ENCODE measurements around the gene CUL3.
A peak's percentile ranks its signal among the peaks of the same experiment; 100 is the strongest.
"Not testable (repeated sequence)": the region's sequence is repeated elsewhere in the genome, so short reads cannot be mapped to it uniquely, and the experiment has no call there.

Gene CUL3

DNA sequence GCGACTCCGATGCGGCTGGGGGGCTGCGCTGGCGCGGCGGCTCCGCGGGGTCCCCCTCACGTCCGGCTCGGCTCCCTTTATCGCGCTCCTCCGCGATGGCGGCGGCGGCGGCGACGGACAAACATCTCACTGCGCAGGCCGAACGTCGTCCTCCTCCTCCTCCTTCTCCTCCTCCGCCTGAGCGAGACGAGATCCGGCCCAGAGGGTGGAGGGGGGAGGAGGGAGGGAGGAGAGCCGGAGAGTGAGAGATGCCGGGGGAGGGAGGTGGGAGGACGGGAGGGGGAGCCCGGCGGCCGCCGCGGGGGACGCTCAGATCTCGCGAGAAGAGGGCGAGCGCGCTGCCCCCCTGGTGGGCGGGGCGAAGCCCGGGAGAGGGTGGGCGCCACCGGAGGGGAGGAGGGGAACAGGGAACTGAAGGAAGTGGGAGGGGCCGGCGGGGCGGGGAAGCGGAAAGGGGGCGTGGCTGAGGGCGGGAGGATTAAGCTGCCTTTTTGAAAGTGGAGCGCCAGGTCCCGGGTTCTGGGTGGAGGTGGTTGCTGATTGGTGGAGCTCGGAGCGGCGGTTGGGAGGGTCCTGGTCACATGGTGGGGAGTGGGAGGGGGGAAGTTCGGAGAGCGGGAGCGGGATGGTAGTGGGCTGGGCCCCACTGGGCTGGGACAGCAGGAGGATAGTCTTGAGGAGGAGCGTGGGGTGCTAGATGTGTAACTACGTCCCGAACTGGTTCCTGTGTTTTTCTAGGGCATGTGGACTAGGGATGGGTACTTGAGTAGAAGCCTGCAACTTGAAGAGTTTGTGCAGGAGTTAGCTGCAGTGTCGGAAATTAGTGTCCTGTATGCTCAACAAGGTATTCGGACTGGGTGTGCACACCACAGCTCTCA is at the start of gene CUL3:
Gene CUL3 (minus strand): TSS at position 153 of the 878 bp plus-strand sequence. CDS start 354 bp downstream, outside the sequence.
- peak; percentile 95 for DNase-seq (ENCODE audit: low read depth)

DNA sequence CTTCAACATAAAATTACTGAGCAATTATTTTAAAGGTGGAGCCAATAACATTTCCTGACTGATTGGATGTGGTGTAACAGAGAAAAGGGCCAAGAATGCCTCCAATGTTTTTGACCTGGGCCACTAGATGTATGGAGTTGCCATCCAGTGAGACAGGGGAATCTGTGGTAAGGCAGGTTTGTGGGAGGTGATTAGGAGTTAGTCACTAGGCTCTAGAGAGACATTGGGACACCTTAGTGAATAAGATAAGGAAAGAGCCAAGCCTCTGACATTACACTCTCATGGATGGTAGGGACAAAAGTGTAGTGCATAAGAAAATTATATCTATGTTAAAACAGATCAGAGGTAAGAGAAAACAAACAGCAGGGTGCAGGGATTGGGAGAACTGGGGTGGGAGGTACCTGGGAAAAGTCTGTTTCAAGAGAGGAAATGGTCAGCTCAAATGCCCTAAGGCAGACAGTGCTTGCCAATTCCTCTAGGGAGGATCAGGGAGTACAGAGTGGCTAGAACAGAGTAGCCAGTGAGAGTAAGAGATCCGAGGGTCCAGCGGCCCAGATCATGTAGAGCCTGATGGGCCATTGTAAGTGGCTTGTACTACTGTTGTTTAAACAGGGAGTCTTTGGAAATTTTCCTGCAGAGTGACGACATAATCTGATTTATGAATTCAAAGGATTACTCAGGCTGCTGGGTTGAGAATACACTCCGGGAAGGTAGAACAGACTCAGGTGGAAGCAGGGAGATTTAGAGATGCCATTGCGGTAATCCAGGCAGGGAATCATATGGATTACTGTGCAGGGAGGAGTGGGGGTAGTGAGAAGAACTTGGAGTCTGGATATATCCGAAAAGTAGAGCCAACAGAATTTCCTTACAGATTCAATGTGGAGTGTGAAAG is 45.7 kb upstream of the CUL3 start:
- no peak for DNase-seq (ENCODE audit: low read depth)

DNA sequence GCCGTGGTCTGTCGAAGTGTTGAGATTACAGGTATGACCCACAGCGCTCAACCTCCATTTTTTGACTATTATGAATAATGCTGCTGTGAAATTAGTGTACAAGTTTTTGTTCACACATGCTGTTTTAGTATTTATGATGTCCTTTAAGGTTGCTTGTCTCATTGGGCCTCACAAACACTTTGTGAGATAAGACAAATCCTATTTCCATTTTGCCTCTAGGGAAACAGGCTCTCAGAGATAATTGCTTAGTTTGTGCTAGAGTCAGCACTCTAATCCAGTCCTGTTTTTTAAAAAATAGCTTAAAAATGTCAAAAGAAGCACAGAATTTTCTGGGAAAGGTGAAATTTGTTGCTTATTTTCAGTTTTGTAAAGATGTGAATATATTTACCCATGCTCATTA is 43.3 kb upstream of the CUL3 start:
- DNase-seq (ENCODE audit: low read depth): no peak

DNA sequence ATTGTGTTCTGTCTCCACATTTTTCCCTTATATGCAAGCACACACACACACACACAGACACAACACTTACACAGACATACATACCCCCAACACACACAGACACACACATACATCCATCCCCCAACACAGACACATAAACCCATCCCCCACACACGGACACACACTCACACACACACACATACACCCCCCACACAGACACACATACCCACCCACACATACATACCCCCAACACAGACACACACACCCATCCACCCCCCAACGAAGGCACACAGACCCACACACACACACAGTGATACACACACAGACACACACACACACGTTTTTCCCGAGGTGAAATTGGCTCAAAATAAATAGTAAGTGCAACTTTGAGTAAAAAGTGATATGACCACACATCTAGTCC is 41.6 kb upstream of the CUL3 start:
- DNase-seq (ENCODE audit: low read depth): no peak

DNA sequence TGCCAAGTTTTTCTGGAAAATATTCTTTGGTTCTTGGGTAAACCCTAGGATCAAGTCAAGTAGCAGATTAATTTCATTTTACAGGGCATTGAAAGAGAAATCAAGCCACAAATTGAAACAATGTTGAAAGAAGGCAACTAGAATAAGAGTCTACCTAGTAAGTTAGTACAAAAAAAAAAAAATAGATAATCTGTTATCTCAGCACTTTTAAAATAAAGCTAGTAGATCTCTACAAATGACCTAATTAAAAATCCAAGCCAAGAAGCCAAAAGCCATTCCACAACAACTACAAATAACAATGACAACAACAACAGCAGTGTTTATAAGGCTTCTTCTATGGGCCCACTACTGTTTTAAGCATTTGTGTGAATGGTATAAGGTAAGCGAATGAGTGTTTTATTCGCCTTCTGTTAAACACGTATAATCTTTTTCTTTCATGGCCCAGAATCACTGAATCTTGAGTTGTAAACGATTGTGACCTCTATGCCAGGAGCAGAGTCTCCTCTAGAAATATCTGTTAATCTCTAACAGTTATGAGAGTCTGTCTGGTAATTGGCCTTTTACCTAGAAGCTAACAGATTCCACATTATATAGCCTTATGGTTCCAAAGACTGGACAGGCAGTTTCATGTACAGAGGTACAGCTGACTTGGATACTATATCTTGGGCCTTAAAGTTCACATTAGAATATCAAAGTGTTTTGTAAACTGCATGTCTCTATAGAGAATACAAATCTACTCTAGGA is 28.6 kb upstream of the CUL3 start:
- no peak for DNase-seq (ENCODE audit: low read depth)

DNA sequence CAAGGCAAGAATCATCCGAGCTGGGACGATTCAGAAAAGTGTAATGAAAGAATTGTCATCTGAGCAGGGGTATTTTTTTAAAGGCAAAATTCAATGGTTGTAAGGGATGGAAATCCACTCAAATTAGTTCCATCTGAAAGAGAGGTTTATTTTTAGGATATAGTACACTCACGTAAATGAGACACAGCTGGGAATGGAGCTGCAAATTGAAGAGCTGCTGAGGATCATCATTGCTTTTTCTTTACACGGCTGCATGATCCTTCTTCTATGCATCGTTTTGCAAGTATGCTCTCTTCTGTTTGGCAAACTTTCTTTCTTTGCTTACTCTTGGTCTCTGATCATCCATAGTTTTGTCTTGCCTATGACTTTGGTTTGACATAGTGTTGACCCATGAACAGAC is 27.4 kb upstream of the CUL3 start:
- DNase-seq (ENCODE audit: low read depth): no peak

DNA sequence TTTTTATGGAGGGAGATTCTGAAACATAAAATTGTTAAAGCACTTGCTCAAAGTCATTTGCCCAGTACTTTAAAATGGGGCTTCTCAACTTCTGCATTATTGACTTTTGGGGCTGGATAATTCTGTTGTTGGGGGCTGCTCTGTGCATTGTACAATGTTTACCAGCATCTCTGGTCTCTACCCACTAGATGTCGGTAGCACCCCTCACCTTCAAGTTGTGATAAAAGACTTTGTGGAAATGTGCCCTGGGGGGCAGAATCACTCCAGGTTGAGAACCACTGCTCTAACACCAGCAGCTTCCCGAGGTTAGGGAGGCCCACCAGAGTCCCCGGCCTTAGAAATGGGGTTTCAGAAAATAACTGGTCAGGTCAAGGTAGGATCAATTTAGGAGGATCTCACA is 26.8 kb upstream of the CUL3 start:
- no peak for DNase-seq (ENCODE audit: low read depth)

DNA sequence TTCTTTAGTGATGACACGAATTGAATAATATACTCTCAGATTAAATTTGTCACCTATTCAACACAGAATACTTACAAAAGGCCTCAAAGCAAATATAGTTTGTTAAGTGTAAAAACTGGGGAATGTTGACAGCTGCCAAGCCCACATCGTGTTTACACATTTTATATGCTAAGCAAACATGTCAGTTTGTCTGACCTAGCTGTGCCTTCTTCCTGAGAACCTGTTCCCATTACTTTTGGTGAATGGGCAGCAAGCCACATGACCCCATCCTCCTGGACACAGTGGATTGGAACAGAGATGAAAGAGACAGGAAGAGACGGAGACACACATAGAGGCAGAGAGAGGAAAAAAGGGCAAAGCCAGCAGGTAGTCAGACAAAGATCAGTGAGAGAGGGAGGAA is 22.9 kb upstream of the CUL3 start:
- DNase-seq (ENCODE audit: low read depth): no peak

DNA sequence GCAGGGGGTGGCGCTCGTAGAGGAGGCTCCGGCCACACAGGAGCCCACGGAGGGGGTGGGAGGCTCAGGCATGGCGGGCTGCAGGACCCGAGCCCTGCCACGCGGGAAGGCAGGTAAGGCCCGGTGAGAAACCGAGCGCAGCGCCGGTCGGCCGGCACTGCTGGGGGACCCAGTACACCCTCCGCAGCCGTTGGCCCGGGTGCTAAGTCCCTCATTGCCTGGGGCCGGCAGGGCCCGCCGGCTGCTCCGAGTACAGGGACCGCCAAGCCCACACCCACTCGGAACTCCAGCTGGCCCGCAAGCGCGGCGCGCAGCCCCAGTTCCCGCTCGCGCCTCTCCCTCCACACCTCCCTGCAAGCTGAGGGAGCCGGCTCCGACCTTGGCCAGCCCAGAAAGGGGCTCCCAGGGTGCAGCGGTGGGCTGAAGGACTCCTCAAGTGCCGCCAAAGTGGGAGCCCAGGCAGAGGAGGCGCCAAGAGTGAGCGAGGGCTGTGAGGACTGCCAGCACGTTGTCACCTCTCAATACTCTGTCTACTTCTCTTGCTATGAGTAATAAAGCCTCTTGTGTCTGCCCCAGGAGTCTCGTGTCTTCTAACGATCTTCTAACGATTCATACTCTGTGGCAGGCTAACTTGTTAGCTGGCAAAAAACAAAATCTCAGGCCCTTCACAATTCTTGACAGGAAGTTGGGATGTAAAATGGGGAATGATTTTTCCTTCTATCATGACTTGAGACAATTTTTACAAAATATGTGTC is 18.8 kb upstream of the CUL3 start:
- not testable (repeated sequence) for DNase-seq (ENCODE audit: low read depth)

DNA sequence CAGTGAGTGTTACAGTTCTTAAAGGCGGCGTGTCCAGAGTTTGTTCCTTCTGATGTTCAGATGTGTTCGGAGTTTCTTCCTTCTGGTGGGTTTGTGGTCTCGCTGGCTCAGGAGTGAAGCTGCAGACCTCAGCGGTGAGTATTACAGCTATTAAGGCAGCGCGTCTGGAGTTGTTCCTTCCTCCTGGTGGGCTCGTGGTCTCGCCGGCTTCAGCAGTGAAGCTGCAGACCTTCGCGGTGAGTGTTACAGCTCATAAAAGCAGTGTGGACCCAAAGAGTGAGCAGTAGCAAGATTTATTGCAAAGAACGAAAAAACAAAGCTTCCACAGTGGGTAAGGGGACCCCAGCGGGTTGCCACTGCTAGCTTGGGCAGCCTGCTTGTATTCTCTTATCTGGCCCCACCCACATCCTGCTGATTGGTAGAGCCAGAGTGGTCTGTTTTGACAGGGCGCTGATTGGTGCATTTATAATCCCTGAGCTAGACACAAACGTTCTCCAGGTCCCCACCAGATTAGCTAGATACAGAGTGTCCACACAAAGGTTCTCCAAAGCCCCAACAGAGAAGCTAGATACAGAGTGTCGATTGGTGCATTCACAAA is 17.7 kb upstream of the CUL3 start:
- DNase-seq (ENCODE audit: low read depth): not testable (repeated sequence)

DNA sequence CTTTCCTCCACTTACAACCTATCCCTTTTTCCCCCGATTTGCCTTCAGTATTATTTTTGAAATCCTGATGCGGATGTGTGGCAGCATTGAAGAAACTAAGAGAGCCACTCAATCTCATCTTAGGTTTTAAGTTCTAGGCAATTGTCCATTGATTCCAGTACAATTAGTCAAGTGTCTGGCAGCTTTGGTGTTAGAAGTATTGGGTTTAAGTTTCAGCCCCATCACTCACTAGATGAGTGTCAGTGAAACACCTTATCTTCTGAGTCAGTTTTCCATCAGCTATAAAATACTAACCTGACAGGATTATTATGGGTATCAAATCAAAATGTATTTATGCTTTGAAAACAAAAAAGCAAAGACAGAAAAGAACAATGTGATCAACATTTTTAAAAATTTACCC is 16.8 kb upstream of the CUL3 start:
- no peak for DNase-seq (ENCODE audit: low read depth)

DNA sequence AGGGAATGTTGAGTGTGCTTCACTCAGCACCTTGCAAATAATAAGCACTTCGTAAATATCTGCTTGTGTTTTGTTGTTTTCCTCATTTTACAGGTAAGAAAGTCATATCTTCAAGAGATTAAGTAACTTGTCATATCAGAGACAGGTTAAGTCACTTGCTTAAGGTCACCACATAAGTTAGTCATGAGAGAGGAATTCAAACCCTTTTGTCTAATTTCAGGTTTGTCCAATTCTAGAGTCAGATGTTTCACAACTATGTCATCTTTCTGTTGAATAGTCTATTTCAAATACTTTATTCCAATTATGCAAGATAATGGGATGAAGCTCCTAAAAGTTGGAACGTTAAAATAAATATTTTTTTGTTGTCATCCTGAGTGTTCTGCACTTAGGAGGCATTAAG is 13.5 kb upstream of the CUL3 start:
- no peak for DNase-seq (ENCODE audit: low read depth)

DNA sequence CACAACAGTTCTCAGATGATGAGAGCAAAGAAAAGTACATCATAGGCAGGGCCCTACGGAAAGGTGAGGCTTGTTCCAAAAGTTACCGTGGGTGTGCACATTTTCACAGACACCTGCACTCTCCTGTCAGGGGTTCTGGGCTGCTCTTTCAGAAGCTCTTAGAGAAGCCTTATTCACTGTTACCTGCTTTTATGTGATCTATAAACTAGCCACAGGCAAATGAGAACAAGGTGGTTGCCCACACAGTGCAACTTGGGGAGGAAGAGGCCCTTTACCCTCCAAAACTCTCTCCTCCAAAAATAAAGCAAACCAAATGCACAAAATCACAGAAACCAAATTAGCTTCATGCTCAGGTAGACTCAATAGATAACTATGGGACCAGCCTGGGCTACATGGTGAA is 11.1 kb upstream of the CUL3 start:
- no peak for DNase-seq (ENCODE audit: low read depth)

DNA sequence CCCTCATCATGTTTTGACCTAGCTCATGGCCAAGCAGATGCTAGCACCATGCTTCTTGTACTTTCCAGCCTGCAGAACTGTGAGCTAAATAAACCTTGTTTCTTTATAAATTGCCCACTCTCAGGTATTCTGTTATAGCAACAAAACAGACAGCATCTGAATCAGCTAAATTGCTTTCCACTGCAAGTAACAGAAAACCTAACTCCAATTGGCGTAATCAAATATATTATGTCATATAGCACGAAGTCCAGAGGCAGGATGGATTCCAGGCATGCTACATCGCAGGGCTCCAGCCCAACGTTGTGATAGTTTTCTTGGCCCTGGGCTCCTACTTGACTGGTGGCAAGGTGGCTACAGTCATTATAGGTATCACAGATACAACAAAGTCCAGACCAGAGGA is 10.4 kb upstream of the CUL3 start:
- no peak for DNase-seq (ENCODE audit: low read depth)

DNA sequence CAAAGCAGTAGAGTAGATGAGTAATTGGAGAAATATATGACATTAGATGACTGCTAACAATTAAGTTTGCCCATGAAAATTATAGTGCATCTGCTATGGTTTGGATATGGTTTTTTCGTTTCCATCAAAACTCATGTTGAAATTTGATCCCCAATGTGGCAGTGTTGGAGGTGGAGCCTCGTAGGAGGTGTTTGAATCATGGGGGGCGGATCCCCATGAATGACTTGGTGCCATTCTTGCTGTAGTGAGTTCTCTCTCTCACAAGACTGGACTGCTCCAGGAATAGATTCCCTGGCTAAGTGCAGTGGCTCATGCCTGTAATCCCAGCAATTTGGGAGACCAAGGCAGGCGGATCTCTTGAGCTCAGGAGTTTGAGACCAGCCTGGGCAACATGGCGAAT is 9.7 kb upstream of the CUL3 start:
- DNase-seq (ENCODE audit: low read depth): no peak

DNA sequence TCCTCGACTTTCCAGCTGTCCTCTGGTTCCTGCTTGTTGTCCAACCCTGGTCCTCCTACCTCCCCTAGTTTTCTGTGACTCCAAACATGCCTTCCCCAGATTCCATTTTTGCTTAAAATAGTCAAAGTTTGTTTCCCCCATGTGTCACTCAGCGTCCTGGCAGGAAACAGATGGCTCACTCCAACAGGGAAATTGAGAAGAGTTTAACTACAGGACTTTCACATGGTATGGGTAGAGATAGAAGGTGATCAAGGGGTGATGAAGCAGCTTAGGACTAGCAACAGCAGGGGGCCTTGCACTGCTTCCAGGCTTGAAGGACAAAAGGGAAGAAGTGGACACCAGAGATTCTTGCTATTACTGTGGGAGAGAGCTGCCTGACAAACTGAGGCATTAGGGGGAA is 6.1 kb upstream of the CUL3 start:
- no peak for DNase-seq (ENCODE audit: low read depth)

DNA sequence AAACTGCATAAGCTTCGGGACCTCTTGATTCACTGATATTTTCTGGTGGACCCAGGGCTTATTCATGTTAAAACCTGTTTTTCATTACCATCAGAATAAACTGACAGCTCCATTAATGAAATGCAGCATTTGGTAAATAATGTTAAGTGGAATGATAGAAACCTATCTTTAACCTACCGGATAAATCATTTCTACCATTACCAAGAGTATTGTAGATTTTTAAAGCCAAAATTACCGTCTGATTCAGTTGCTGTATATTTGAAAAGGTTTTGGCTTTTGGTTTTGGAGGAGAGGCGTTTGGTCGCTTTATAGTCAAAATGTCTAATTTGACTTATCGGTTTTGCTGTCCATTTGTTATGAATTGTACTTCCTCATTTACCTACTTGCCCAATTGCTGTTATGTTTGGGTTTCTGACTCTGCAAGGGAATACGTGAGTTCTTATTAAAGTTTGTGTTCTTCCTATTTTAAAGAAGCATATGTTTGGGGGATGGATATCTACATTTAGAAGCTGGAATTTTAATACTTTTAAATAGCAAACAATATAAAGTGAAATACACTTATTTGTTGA is 1.0 kb upstream of the CUL3 start:
- no peak for DNase-seq (ENCODE audit: low read depth)

DNA sequence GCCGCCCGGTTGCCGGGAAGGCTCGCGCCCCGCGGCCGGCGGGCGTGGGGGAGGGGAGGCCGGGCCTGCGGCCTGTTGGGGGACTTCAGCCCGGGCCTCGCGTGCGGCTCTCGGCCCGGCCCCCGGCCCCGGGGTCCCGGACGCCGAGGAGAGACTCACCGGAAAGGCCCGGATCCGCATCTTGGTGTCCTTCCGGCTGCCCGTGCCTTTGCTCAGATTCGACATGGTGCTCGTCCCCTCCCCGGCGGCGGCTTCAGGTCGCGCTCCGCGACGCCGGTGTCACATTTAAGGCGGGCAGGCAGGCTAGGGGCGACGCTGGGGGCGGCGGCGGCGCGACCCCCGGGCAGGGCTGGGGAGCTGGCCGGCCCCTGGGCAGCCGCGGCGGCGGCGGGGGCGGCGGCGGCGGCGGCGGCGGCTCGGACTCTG is 365 bp downstream of the CUL3 start:
- no peak for DNase-seq (ENCODE audit: low read depth)

DNA sequence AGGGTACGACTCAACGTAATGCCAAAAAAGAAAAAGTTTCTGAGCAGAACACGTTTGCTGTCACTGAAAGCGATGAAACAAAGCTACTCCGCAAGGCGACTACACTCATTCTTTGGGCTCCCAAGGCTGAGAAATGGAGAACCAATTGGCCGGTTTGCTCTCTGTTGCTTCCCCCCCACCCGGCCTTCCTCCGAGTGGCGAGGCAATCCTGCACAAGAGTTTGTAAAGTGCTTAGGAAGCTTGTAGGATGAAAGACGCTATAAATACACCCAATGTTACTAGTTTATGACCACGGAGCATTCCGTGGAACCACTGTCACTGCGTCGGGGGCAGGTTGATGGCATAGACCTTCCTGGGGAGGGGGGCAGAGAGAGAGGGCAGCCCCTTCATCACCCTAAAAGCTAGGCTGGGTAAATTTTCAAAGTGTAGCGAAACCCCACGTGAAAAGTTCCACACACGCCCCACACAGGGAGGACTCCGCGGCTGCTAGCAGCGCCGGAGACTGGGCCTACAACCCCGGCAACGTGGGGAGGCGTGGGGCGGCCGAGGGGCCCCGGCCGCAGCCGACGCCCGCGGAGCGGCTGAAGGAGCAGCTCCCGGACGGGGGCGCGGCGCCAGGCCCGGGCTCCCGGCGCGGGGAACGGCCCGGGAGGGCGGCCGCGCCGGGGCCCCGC is 915 bp downstream of the CUL3 start:
- no peak for DNase-seq (ENCODE audit: low read depth)

DNA sequence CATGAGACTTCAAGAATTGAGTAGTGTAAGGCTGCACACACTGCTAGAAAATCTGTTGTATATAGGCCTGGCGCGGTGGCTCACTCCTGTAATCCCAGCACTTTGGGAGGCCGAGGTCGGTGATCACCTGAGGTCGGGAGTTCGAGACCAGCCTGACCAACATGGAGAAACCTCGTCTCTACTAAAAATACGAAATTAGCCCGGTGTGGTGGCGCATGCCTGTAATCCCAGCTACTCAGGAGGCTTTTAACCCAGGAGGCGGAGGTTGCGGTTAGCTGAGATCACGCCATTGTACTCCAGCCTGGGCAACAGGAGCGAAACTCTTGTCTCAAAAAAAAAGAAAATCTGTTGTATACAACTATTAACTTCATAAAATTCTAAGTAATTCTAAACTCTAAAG is 2.1 kb downstream of the CUL3 start:
- DNase-seq (ENCODE audit: low read depth): not testable (repeated sequence)
